B cell (primary cell): Measurements from ENCODE around the gene CSN3.
"Not testable (repeated sequence)": the region's sequence is repeated elsewhere in the genome, so short reads cannot be mapped to it uniquely, and the experiment has no call there.

Experiments
- CTCF ChIP-seq: fragments of 200-600 bp; IDR thresholded peaks from one replicate; pipeline ENCODE4 v1.8.0; 2022; ENCODE audit warnings: antibody characterized with exemption, mild to moderate bottlenecking
- EZH2 ChIP-seq: IDR thresholded peaks from 2 replicates; pipeline ENCODE4 v1.6.1; 2012; ENCODE audit warnings: borderline replicate concordance, low read depth, mild to moderate bottlenecking, moderate library complexity, low read length; ENCODE audit not compliant: insufficient read depth, poor library complexity, severe bottlenecking

GRCh38 chr4:70221389-70221788, 21.0 kb upstream of the CSN3 start:
- not testable (repeated sequence) for TF ChIP-seq CTCF, EZH2
